GM12872 (cell line): ENCODE data around the gene RIMS4.

ENCODE experiments used
- TF ChIP-seq, protein P1 (sequence below): IDR thresholded peaks from 3 replicates; pipeline ENCODE4 v1.5.1; 2011; ENCODE audit warnings: low read depth, mild to moderate bottlenecking, low read length, moderate library complexity; ENCODE audit not compliant: insufficient read depth

The RIMS4 gene

DNA sequence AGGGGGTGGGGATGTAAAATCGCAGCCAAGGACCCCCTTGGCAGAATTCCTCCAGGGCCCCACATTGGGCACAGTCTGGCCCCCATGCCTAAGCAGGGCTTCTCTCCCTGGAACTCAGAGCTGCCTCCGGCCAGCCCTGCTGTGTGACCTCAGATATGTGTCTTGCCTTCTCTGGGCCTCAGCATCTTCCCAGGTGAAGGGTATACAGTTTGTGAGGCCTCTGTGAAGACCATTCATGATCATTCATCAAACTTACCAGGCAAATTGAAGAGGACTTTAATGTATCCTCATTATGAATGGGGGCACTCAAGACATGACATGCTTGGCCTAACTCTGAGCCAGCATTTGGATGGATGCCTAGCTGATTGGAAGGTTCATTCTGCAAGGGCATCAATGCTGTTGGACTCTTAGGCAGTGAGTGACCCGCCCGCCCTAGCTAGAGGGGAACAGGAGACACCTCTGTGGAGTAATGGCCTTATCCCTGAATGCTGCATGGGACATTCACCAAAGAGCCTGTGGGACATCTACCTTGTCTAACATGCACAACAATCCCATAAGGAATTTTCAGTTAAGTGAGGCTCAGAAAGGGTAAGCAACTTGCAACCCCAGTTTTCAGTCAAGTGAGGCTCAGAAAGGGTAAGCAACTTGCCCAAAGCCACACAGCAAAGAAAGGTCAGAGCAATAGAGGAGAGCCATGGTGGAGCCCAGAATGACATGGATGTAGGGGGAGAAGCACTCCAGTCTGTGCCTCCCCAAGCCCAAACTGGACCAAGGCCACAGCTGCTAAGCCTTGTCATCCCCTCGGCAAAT is 94.6 kb downstream of the RIMS4 start:
- TF ChIP-seq, protein P1, sequence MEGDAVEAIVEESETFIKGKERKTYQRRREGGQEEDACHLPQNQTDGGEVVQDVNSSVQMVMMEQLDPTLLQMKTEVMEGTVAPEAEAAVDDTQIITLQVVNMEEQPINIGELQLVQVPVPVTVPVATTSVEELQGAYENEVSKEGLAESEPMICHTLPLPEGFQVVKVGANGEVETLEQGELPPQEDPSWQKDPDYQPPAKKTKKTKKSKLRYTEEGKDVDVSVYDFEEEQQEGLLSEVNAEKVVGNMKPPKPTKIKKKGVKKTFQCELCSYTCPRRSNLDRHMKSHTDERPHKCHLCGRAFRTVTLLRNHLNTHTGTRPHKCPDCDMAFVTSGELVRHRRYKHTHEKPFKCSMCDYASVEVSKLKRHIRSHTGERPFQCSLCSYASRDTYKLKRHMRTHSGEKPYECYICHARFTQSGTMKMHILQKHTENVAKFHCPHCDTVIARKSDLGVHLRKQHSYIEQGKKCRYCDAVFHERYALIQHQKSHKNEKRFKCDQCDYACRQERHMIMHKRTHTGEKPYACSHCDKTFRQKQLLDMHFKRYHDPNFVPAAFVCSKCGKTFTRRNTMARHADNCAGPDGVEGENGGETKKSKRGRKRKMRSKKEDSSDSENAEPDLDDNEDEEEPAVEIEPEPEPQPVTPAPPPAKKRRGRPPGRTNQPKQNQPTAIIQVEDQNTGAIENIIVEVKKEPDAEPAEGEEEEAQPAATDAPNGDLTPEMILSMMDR = no peak

DNA sequence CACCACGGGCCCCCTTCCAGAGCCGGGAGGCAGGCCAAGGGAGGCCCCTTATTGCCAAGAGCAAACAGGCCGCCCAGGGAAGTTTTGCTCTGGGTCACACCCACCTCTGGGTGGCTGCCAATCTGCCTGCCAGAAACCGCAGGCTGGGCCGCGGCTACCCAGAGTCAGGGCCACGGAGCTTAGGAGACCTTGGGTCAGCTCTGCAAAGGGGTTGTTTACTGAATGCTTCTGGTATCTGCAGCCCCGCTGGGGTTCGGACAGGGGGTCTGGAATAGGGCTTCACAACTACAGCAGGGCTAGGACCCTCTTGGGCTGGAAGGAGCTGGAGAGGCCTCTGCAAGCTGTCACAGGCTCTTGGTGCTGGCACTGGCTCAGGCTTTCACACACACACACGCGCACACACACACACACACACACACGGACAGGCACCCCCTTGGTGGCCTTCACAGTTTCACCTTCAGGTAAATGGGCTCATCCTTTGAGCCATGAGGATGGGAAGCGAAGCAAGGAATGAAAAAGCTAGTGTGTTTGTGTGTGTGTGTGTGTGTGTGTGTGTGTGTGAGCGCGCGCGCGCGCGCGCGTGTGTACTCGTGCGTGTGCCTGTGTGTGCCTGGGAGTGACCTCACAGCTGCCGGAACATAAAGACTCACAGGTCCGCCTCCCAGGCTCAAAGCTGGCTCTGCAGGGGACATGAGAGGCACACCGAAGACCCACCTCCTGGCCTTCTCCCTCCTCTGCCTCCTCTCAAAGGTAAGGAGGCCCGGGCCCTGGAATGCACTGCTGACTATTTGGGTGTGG is 95.4 kb downstream of the RIMS4 start, which contains the start of gene CCN5:
TSS of gene CCN5 (plus strand) at position 669 of the 798 bp plus-strand sequence. CDS start at position 691, 22 bp downstream.
- TF ChIP-seq, protein P1 = no peak

DNA sequence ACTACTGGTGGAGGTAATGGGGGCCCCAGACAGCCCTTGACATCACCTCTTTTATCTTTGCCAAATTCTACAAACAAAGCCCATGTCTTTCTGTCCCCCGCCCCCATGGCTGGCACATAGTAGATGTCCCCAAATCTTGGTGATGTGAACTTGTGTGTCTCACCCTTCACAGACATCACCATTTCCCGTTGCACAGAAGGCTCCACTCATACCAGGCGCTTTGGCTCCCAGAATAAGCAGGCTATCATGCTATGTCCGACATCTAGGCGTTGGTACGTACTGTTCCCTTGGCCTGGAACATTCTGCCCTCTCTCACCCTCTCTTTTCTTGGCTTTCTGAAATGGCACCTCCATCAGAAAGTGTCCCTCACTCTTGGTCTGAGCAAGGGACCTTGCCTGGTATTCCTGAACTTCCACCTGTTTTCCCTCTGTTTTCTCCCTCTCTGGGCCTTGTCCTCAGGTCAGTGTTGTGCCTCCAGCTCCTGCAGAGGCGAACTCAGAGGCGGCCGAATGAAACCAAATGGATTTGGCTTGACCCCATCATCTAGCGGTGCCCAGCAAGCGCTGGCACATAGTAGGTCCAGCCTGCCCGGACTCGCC is 96.1 kb downstream of the RIMS4 start:
- TF ChIP-seq, protein P1 = no peak

DNA sequence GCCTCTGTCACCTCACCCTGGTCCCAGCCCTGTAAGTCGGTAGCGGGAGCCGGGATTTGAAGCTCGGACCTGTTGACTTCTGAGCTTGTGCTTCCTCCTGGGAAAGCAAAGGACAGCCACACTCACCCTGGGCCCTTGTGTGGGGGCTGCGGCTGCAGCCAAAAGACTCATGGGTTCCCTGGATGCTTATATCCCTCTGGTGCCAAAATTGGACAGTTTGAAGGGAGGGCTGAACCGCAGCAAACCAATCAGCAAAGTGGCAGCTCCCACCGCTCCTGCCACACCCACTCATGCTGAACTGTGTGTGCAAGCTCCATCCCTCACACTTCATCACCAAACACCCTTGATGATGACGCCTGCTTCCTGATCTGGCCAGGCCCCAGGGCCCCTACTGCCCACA is 99.1 kb downstream of the RIMS4 start:
- TF ChIP-seq, protein P1 = no peak

DNA sequence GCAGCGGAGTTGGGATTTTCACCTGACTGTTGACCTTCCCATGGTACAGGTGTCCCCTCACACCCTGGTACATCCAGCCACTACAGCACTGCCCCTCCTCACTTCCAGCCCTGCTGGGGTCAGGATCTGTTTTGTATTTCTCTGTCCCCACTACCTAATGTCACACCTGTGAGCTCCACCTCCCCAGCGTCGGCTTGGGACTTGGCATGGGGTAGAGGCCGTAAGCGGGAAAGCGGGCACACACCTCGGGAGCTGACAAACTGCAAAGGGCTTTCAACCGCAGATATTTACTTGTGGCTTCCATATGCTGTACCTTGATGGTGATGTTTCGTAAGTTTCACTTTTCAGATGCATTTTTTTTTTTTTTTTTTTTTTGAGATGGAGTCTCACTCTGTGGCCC is 100.5 kb downstream of the RIMS4 start:
- TF ChIP-seq, protein P1 = no peak

DNA sequence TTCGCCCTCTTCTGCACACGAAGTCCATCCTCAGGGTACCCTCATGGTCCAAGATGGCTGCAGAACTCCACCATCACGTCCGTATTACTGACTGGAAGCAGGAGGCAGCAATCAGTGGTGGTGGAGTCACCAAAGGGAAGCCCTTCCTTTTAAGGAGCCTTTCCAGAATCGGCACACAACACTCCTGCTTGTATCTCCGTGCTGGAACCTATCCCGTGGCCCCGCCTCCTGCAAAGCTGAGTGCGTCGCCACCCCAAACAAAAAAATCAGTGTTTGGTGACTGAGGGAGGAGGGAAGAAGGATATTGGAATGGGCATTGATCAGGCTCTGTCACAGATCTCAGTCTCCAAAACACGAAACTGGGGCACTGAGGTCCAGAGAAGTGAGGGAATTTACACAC is 101.0 kb downstream of the RIMS4 start:
- TF ChIP-seq, protein P1 = no peak

DNA sequence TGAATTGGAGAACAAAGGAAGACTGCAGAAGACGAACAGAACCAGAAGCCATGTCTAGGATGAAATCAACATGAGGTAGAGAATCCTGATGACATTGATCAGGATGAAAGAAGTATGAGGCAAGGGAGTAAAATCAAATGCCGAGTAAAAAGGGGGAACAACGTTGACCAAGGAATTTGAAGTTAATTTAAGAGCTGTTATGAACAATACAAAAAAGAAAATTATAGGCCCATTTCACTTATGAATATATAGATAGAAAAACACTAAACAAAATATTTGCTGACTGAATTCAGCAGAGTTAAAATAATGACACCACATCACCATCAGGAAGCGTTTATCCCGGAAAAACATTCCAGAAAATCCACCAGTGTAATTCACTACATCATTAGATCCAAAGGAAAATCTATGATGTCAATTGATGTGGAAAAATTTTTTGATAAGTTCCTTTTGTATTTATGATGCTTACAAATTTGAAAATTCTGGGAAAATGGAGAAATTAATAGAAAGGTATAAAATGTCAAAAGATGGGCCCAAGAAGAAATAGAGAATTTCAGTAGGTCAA is 103.2 kb downstream of the RIMS4 start:
- TF ChIP-seq, protein P1 = no peak
